GM12878 (cell line): ENCODE results near the gene CEP63. TPM values are rescaled to one million over a fixed set of nuclear protein-coding genes. Genes with fewer than 3 reads are reported as not detected.

ENCODE experiments used
- ATAC-seq: fragments of 200-7000 bp; cut with Tn5 transposase; 3 replicates; pipeline ENCODE4 v1.9.1; 2020; ENCODE audit warnings: mild to moderate bottlenecking, moderate library complexity
- BruUV-seq: library from RNA; stranded (reverse); fragments of 400-500 nt; replicated peaks from 2 replicates; lab custom pipeline; 2021; lab: Mats Ljungman, UMichigan
- CTCF ChIA-PET: fragments of 300-600 bp; sonication (Branson Sonifier 250); formaldehyde crosslinking; extraction: SDS; loops from one replicate; lab custom pipeline; 2021; ENCODE audit warnings: inconsistent platforms; lab: Yijun Ruan, JAX
- POLR2A ChIA-PET: fragments of 350-600 bp; formaldehyde crosslinking; extraction: SDS; loops from one replicate; lab custom pipeline; 2021; ENCODE audit warnings: inconsistent platforms; lab: Charles Lee
- RAD21 ChIA-PET: fragments of 300-600 bp; sonication (Branson Sonifier 250); formaldehyde crosslinking; loops from one replicate; lab custom pipeline; 2023; ENCODE audit warnings: antibody characterized with exemption; ENCODE audit not compliant: unreplicated experiment; lab: Charles Lee
- SMC1A ChIA-PET: fragments of 300-600 bp; sonication (Branson Sonifier 250); formaldehyde crosslinking; loops from one replicate; lab custom pipeline; 2023; ENCODE audit not compliant: unreplicated experiment, uncharacterized antibody; lab: Charles Lee
- DNase-seq: peaks from one replicate; pipeline ENCODE4 v3.0.0-alpha.2; 2011; ENCODE audit warnings: low read depth, low spot score
- FAIRE-seq: peaks from 3 replicates; lab custom pipeline; 2011; peaks lifted over from hg19 to GRCh38; lab: Jason Lieb, UNC
- H2AFZ ChIP-seq: 2 replicates; pipeline ENCODE4 v1.6.0; 2011; ENCODE audit warnings: low read depth, low read length, control low read depth; ENCODE audit not compliant: control insufficient read depth
- H3K27ac ChIP-seq: 2 replicates; pipeline ENCODE4 v1.5.1; 2011; ENCODE audit warnings: control low read depth; ENCODE audit not compliant: control insufficient read depth, insufficient read depth
- H3K27me3 ChIP-seq, 2 experiments: replicated peaks in 1 of 2; 2 replicates each; pipeline versions ENCODE4 v1.6.0 to v1.6.1; 2011; ENCODE audit warnings: low read length in 1 of 2; ENCODE audit not compliant: control insufficient read depth in 2 of 2, insufficient read depth in 2 of 2
- H3K36me3 ChIP-seq, 2 experiments: 2 replicates each; pipeline ENCODE4 v1.5.1; 2011; ENCODE audit warnings: low read length in 1 of 2; ENCODE audit not compliant: control insufficient read depth in 2 of 2, insufficient read depth in 2 of 2
- H3K4me1 ChIP-seq: 2 replicates; pipeline ENCODE4 v1.6.1; 2011; ENCODE audit warnings: mild to moderate bottlenecking, low read length, moderate library complexity, mixed read lengths; ENCODE audit not compliant: control insufficient read depth, insufficient read depth
- H3K4me2 ChIP-seq: 2 replicates; pipeline ENCODE4 v1.6.0; 2011; ENCODE audit warnings: control low read depth; ENCODE audit not compliant: control insufficient read depth, insufficient read depth
- H3K4me3 ChIP-seq: fragments of 200-600 bp; sonication (generic); 2 replicates; pipeline ENCODE4 v1.5.1; 2016
- H3K79me2 ChIP-seq: 2 replicates; pipeline ENCODE4 v1.6.0; 2011; ENCODE audit warnings: low read length; ENCODE audit not compliant: control insufficient read depth, insufficient read depth
- H3K9ac ChIP-seq: 2 replicates; pipeline ENCODE4 v1.8.0; 2011; ENCODE audit warnings: low read length, control low read depth, mixed read lengths; ENCODE audit not compliant: control insufficient read depth, insufficient read depth
- H3K9me3 ChIP-seq: replicated peaks from 3 replicates; pipeline ENCODE4 v1.5.1; 2011; ENCODE audit warnings: mild to moderate bottlenecking, low read length; ENCODE audit not compliant: control insufficient read depth, insufficient read depth
- H4K20me1 ChIP-seq: 2 replicates; pipeline ENCODE4 v1.6.0; 2011; ENCODE audit not compliant: control insufficient read depth, insufficient read depth
- CEBPB ChIP-seq, 2 experiments: fragments of 150-350 bp in 1 of 2; IDR thresholded peaks; 2 replicates each; pipeline ENCODE4 v1.6.1; 2012 to 2014; ENCODE audit warnings: low read depth in 2 of 2, low read length in 2 of 2, borderline replicate concordance in 1 of 2, inconsistent platforms in 1 of 2
- CHD4 ChIP-seq: fragments of 200-600 bp; sonication (generic); IDR thresholded peaks from 2 replicates; pipeline ENCODE4 v1.6.1; 2016; ENCODE audit warnings: mild to moderate bottlenecking
- CREB1 ChIP-seq: IDR thresholded peaks from 2 replicates; pipeline ENCODE4 v1.6.1; 2012; ENCODE audit warnings: low read depth, mild to moderate bottlenecking, inconsistent platforms
- E4F1 ChIP-seq: fragments of 450-650 bp; IDR thresholded peaks from 2 replicates; pipeline ENCODE4 v1.6.1; 2018; ENCODE audit warnings: borderline replicate concordance, mild to moderate bottlenecking; ENCODE audit not compliant: partially characterized antibody
- IRF5 ChIP-seq: fragments of 450-650 bp; IDR thresholded peaks from 2 replicates; pipeline ENCODE4 v1.6.1; 2017; ENCODE audit warnings: borderline replicate concordance
- MYB ChIP-seq: fragments of 150-350 bp; IDR thresholded peaks from 2 replicates; pipeline ENCODE4 v1.6.1; 2014; ENCODE audit warnings: mild to moderate bottlenecking, low read depth, low read length, borderline replicate concordance
- NBN ChIP-seq: fragments of 450-650 bp; IDR thresholded peaks from 2 replicates; pipeline ENCODE4 v1.6.1; 2016
- PAX8 ChIP-seq: fragments of 450-650 bp; IDR thresholded peaks from 2 replicates; pipeline ENCODE4 v1.6.1; 2017; ENCODE audit warnings: mild to moderate bottlenecking, moderate library complexity
- SMC3 ChIP-seq: IDR thresholded peaks from 2 replicates; pipeline ENCODE4 v1.6.1; 2011; ENCODE audit warnings: low read length, improper control_type of control experiment, borderline replicate concordance
- TCF12 ChIP-seq: IDR thresholded peaks from 2 replicates; pipeline ENCODE4 v1.6.1; 2011; ENCODE audit warnings: low read depth, mild to moderate bottlenecking, low read length
- WRNIP1 ChIP-seq: IDR thresholded peaks from 2 replicates; pipeline ENCODE4 v1.6.1; 2011; ENCODE audit warnings: low read depth, low read length, improper control_type of control experiment, borderline replicate concordance
- YBX1 ChIP-seq: fragments of 450-650 bp; IDR thresholded peaks from 2 replicates; pipeline ENCODE4 v1.6.1; 2016; ENCODE audit warnings: antibody characterized with exemption
- ZBTB11 ChIP-seq: fragments of 450-650 bp; formaldehyde crosslinking; IDR thresholded peaks from 2 replicates; pipeline ENCODE4 v1.5.0; 2022; ENCODE audit warnings: mild to moderate bottlenecking, missing genetic modification characterization
- ZBTB4 ChIP-seq: fragments of 450-650 bp; formaldehyde crosslinking; IDR thresholded peaks from 2 replicates; pipeline ENCODE4 v1.4.0; 2022; ENCODE audit warnings: mild to moderate bottlenecking, moderate library complexity
- whole genome bisulfite sequencing: methylation state at CpG from one replicate; pipeline ENCODE4 v1.1.6; 2016; ENCODE audit warnings: low lambda C conversion rate; ENCODE audit not compliant: insufficient replicate concordance, insufficient coverage; ENCODE audit errors: missing lambda C conversion rate; 5-methylcytosine and 5-hydroxymethylcytosine counted together
- in situ Hi-C: fragments of 300-500 bp; cut with MboI; formaldehyde crosslinking; loops from 9 replicates; pipeline ENCODE4 v1.14.3; 2018; ENCODE audit warnings: mixed read lengths
- intact Hi-C: fragments of 100-400 bp; cut with micrococcal nuclease; formaldehyde crosslinking; loops from one replicate; pipeline ENCODE4 v1.14.2; 2022; ENCODE audit not compliant: unreplicated experiment
- polyA plus RNA-seq, 11 experiments: library from polyadenylated mRNA; depleted of rRNA in 4 of 11; unstranded in 6 of 11; stranded (reverse) in 5 of 11; fragments of >200 nt; fragmentation: Nextera tagmentation in 4 of 11; fragmentation: Illumina TruSeq in 1 of 11; extraction: Ambion mirVana in 4 of 11; extraction: Trizol in 1 of 11; gene quantifications; 1 replicate in 1 of 11; 2 replicates in 10 of 11; pipeline versions ENCODE4 v1.2.1 to v1.2.3, GENCODE V29; 2011 to 2016; ENCODE audit warnings: inconsistent platforms in 2 of 11, missing spikeins in 2 of 11, low read depth in 1 of 11
- total RNA-seq, 4 experiments: library from RNA; depleted of rRNA in 3 of 4; stranded (reverse); fragments of >200 nt in 3 of 4; fragmentation: Illumina TruSeq in 1 of 4; extraction: Trizol in 1 of 4; gene quantifications; 2 replicates each; pipeline versions ENCODE4 v1.2.1 to v1.2.3, GENCODE V29; 2013 to 2021

Gene CEP63
- total and polyA plus RNA-seq, 10 of the 15 experiments (the other 5 are each of a cell fraction or from before 2014, with no cell fraction given), result 14.0 to 36.9 (median 26.8) TPM

- no peaks in the 10 kb centered on the region for H3K9me3 ChIP-seq
- H3K27me3 ChIP-seq, result no peaks in the 10 kb centered on the region; a peak in 2 of 4 replicates
- ATAC-seq (no peak), FAIRE-seq (no peak), DNase-seq (no peak)
- in situ Hi-C loops (no loop called here), intact Hi-C loops (no loop called here)
- CTCF ChIA-PET, result no interaction called here
- WGBS, result 42% methylated on average over 7 of the region's 7 CpGs
- SMC1A ChIA-PET, result no interaction called here
- H3K9ac ChIP-seq, result no peak overlapping the region
- no peaks in the 10 kb centered on the region for H3K36me3 ChIP-seq
- H3K4me2 ChIP-seq, result no peak overlapping the region
- RAD21 ChIA-PET, result no interaction called here
- no peaks in the 10 kb centered on the region for H3K4me1 ChIP-seq
- H4K20me1 ChIP-seq, result no peaks in the 10 kb centered on the region
- no peak overlapping the region for H3K4me3 ChIP-seq
- no TSS peak for BruUV-seq
- H3K27ac ChIP-seq, result no peak overlapping the region
- no peaks in the 10 kb centered on the region for H3K79me2 ChIP-seq
- POLR2A ChIA-PET, result no interaction called here
- H2AFZ ChIP-seq, result no peak overlapping the region
- no peak for TF ChIP-seq NBN
- no peak for TF ChIP-seq WRNIP1
- TF ChIP-seq CREB1, result no peak
- no peak for TF ChIP-seq CHD4
- TF ChIP-seq TCF12, result no peak
- TF ChIP-seq SMC3, result no peak
- no peak for TF ChIP-seq PAX8
- no peak for TF ChIP-seq IRF5
- no peak for TF ChIP-seq ZBTB4 (CRISPR knock-in tag)
- no peak for TF ChIP-seq CEBPB (IDR thresholded peaks at IDR 0.05; ENCODE audit: borderline replicate concordance in 1 of 2, low read depth in 2 of 2, low read length in 2 of 2)
- TF ChIP-seq ZBTB11 (CRISPR knock-in tag), result no peak
- TF ChIP-seq YBX1, result no peak
- TF ChIP-seq MYB, result no peak
- no peak for TF ChIP-seq E4F1
Observed at GRCh38 chr3:134623615-134624245, 137.9 kb downstream of the CEP63 start.
